GM19025 (cell line): Measurements from ENCODE around the gene FXYD1.

ENCODE experiments used
- ATAC-seq: cut with Tn5 transposase; IDR thresholded peaks from one replicate; pipeline ENCODE4 v1.9.1; 2021; ENCODE audit warnings: mild to moderate bottlenecking, low read depth, moderate library complexity; ENCODE audit not compliant: unreplicated experiment

The FXYD1 gene

GRCh38 chr19:35156673-35157014 lies 18.0 kb downstream of the FXYD1 start:
- no peak for ATAC-seq

- no peak for ATAC-seq
Measured at GRCh38 chr19:35157431-35157830, 18.8 kb downstream of the FXYD1 start.

DNA sequence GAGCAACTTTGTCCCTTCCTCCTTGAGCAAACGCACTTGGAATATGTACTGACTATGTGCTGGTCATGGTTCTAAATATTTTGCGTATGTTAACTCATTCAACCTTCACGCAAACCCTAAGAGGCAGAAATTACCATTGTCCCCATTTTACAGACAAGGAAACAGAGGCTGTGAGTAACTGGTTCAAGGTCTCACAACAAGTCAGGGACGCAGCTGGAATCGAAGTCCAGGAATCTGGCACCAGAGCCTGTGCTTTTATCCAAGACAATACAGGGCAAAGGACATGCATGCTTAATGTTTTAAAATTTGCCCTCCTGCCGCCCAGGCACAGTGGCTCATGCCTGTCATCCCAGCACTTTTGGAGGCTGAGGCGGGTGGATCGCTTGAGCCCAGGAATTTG lies 21.0 kb downstream of the FXYD1 start:
- ATAC-seq = no peak

- ATAC-seq = no peak
Measured at GRCh38 chr19:35160629-35161433, 22.2 kb downstream of the FXYD1 start.

DNA sequence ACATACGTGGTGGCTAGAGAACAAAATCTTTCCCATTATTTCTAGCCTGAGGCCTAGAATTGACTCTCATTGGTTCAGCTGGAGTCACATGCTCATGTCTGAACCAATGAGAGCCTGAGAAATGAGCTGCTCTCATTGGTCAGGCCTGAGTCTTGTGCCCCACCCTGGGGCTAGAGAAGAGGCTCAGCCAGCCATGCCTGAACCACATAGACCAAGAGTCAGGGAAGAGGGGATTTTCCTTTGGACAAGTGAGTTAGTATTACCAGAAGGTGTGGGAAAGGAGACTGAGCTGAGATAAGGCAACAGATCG lies 22.8 kb downstream of the FXYD1 start:
- ATAC-seq = no peak

DNA sequence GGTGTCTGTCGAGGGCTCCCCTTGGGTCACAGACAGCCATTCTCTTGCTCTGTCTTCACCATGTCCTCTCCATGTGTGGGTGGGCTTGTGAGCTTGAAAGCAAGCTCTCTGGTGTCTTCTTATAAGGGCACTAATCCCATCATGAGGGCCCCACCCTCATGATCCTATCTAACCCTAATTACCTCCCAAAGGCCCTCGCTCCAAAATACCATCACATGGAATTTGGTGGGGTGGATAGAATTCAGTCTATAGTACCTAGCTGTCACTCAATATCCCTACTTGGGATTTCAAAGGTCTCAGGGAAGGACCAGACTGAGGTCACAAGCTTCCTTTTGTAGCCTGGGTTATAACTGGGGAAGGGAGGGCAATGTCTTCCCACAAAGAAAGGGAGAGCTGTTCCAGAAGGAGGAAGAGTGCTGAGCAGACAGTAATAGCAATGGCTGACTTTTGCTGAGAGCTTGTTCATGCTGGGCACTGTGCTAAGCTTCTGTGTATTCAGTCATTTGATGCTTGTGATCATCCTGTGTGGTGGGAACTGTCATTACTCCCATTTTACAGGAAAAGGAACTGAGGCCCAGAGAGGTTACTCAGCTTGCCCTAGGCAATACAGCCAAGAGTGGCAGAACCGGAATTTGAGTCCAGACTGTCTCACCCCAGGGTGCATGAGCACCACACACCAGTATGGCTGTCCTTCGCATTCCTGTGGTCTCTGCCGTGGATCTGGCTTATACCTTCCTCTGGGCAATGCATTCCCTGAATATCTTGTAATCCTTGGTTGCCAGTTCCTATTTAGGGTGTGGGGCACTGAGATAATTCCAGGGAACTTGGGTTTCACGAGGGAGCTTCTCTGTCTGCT lies 24.1 kb downstream of the FXYD1 start:
- ATAC-seq = no peak

DNA sequence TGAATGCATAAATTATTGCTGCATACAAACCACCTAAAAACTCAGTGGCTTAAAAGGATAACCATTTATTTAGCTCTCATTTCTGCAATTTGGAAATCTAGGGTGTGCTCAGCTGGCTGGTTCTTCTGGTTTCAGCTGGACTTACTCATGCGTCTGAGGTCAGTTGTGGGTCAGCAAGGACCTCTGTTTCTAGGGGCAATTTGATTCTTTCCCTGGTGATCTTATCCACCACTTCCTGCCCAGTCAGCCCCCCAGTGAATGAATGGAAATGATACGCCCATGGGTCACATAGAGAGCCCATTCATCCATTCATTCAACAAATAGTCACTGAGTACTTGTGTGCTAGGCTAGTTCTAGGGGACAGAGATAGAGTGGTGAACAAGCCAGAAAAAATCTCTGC lies 25.8 kb downstream of the FXYD1 start:
- ATAC-seq = no peak

- no peak for ATAC-seq
Measured at GRCh38 chr19:35165200-35166058, 26.8 kb downstream of the FXYD1 start.

DNA sequence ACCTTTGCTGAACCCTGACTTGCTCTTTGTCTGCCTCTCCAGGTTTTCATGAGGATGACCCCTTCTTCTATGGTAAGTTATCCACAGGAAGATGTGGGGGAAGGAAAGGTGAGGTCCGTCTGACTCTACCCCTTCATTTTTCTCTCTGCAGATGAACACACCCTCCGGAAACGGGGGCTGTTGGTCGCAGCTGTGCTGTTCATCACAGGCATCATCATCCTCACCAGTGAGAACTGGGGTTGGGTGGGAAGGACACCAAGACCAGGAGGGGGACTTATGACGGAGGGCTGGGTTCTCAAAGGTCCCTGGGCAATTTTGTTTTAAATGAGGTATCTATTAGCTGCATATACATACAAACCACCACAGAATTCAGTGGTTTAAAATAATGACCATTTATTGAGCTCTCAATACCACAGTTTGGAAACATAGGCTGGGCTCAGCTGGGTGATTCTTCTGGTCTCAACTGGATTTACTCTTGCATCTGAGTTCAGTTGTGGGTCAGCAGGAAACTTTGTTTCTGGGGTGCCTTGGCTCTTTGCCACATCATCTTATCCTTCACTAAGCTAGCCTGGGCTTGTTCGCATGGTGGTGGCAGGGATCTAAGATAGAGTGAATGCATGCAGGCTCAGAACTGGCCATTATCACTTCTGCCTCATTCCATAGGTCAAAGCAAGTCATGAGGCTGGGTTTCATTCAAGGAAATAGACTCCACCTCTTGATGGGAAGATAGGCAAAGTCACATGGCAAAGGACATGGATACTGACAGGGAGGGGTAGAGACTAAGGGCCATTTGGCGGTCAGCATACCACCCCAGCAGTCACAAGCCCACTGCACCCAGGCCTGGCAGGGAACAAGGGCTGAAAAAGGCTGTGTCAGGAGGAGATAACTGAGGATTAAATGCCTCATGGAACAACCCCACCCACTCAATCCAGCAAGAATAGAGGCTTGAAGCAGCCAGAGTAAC lies 27.8 kb downstream of the FXYD1 start:
- no peak for ATAC-seq

GRCh38 chr19:35167251-35168119 lies 28.9 kb downstream of the FXYD1 start:
- no peak for ATAC-seq

DNA sequence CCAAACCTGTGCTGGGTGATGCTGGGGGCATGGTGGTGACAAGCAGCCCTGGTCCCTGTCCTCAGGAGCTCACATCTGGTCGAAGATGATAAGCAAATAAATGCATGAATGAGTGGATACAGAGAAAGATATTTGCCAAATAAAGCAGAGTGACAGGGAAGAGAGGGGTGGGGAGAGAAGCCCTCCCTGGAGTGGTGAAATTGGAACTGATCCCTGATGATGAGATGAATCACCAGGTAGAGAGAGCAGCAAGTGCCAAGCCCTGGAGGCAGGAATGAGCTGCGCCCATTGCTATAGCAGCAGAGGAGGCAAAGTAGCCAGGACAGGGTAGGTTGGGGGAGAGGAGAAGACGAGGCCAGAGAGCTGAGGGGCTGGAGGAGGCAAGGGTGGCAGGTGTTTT lies 29.6 kb downstream of the FXYD1 start:
- ATAC-seq = no peak

DNA sequence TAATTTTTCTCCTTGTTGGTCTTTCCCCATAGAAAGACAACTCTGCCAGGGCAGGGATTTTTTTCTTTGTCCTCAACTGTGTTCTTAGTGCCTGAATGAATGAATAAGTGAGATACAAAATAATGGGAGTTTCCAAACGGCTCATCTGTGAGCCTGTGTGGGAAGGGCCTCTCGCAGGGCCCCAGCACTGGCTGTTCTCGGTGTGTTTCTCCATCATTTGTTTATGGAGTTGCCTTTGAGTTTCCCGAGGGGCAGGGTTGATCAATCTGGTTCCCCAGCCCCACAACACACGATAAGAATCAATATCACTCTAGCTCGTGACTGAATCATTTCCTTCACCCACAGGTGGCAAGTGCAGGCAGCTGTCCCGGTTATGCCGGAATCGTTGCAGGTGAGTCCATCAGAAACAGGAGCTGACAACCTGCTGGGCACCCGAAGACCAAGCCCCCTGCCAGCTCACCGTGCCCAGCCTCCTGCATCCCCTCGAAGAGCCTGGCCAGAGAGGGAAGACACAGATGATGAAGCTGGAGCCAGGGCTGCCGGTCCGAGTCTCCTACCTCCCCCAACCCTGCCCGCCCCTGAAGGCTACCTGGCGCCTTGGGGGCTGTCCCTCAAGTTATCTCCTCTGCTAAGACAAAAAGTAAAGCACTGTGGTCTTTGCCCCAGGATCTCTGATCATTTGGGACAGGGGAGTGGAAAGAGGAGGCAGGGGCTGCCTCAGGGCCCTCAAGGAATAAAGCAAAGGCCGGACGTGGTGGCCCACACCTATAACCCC lies 30.8 kb downstream of the FXYD1 start:
- ATAC-seq = no peak

DNA sequence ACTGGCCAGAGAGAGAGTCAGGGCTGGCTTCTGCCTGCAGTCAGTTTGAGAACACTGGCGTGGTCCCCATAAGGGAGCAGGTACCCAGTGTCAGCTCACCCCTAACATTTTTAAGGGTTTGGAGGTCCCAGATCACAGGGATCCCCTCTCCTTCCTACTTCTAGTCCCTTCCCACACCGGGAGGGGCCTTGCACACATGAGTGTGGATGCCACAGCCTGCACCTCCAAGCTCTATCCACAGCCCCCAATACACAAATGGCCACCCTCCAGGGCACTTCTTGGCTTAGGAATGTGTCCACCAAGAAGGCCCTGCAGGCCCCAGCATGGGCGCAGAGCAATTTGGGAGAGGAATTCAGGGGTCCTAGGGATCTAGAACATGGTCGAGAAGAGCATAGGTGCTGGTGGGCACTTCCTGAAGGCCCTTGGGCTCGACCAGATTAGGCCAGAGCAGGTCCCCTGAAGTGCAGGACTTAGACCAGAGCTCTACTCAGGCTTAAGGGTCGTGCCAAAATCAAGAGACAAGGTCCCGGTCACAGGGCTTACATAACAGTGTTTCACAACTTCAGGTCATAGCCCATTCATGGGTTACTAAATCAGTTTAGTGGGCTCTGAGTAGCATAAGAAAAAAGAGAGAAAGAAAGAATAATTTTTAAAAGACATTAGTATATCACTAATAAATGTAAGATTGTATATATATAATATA lies 31.9 kb downstream of the FXYD1 start:
- ATAC-seq = no peak

GRCh38 chr19:35171730-35172129 lies 33.1 kb downstream of the FXYD1 start:
- ATAC-seq = no peak

- no peak for ATAC-seq
Measured at GRCh38 chr19:35174226-35174625, 35.6 kb downstream of the FXYD1 start.

- no peak for ATAC-seq
Measured at GRCh38 chr19:35176181-35176570, 37.6 kb downstream of the FXYD1 start.

- ATAC-seq = no peak
Measured at GRCh38 chr19:35177377-35178274, 39.0 kb downstream of the FXYD1 start.
